ENCODE results near the gene SGO1.

SGO1 gene

GRCh38 chr3:20154928-20155327 lies 31.1 kb downstream of the SGO1 start:
- DNase-seq (ENCODE audit: low spot score) = no peak

DNA sequence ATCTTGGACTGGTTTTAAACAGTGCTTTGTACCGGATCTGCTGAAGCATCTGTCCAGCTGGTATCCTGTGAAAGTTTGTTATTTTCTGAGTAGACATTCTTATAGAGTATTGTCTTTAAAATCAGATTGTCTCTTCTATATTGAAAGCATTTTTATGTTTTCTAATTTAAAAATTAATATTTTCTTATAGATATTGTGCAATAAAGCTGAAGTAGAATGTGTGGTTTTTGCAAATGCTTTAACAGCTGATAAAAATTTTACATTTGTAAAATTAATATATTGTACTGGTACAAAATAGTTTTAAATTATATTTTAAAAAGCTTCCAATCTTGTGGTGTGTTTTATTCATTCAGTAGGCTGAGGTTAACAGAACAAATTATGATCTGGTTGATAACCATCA lies 31.9 kb downstream of the SGO1 start:
- no peak for DNase-seq (ENCODE audit: low spot score)

- no peak for DNase-seq (ENCODE audit: low spot score)
Observed at GRCh38 chr3:20148466-20148865, 37.5 kb downstream of the SGO1 start.

- DNase-seq (ENCODE audit: low spot score) = no peak
Observed at GRCh38 chr3:20147361-20147760, 38.6 kb downstream of the SGO1 start.

GRCh38 chr3:20146301-20146700 lies 39.7 kb downstream of the SGO1 start:
- DNase-seq (ENCODE audit: low spot score) = no peak

GRCh38 chr3:20145874-20146273 lies 40.1 kb downstream of the SGO1 start:
- no peak for DNase-seq (ENCODE audit: low spot score)

- DNase-seq (ENCODE audit: low spot score) = no peak
Observed at GRCh38 chr3:20143519-20143918, 42.5 kb downstream of the SGO1 start.

DNA sequence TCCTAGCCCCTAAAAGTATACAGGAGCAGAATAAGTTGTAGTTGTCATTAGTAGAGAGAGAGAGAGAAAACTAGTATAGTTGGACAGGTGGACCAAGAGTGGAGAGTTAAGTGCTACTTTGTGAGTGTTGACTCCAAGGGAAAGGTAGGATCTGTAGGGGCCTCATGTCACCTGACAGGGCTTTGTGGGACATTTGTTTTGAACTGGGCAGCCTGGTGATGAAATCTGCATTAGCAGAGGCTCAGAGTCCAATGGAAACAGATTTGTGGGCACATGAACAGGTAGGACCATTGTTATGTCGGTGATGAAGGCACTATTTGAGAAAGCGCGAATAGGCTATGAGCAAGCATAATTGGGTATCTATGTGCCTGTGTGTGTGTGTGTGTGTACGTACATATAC lies 43.5 kb downstream of the SGO1 start:
- DNase-seq (ENCODE audit: low spot score) = no peak

DNA sequence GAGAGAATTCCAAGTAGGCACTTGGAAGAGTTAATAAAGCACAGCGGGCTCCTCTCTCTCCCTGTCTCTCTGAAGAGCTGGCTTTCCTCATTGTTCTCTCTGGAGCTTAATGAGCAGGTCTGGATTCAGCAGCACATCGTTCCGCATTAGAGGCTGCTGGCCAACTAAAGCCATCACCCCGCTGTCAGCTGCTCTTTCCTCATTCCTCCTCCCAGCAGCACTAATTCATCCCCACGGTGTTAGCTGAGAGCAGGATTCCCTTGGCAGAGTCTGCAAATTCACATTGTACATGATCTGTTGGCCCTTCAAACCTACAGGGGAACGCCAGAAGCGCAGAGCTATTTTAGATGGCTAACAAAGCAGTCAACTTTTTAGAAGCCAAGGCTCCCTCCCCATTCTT lies 44.2 kb downstream of the SGO1 start:
- DNase-seq (ENCODE audit: low spot score) = peak; percentile 72

- no peak for DNase-seq (ENCODE audit: low spot score)
Observed at GRCh38 chr3:20141316-20141715, 44.7 kb downstream of the SGO1 start.

GRCh38 chr3:20140881-20141280 lies 45.1 kb downstream of the SGO1 start:
- DNase-seq (ENCODE audit: low spot score) = no peak

DNA sequence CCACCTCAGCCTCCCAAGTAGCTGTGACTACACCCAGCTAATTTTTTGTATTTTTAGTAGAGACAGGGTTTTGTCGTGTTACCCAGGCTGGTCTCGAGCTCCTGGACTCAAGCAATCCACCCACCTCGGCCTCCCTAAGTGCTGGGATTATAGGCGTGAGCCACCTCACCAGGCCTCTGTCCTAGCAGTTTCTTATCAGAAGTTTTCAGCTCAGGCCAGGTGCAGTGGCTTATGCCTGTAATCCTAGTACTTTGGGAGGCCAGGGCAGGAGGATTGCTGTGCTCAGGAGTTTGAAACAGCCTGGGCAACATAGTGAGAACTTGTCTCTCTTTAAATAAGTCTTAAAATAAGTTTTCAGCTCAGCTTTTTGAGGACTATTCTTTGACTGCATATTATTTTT lies 48.4 kb downstream of the SGO1 start:
- DNase-seq (ENCODE audit: low spot score) = no peak

DNA sequence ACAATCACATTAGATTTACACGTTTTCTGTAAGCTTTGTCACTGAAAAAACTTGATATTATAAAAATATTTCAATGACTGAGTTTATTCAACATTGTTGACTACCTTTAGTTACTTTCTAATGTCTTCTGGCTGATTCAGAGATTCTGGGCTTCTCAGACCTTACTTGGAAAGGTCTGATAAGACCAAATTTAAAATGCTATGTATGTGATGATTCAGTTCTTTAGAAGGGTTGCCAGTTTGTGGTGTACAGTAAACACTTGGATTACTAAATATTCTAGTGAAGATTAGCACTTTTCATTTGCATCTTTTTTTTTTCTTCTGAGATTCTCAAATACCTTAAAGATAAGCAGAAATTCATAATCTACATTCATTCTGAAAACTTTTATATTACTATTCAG lies 49.8 kb downstream of the SGO1 start:
- no peak for DNase-seq (ENCODE audit: low spot score)

DNA sequence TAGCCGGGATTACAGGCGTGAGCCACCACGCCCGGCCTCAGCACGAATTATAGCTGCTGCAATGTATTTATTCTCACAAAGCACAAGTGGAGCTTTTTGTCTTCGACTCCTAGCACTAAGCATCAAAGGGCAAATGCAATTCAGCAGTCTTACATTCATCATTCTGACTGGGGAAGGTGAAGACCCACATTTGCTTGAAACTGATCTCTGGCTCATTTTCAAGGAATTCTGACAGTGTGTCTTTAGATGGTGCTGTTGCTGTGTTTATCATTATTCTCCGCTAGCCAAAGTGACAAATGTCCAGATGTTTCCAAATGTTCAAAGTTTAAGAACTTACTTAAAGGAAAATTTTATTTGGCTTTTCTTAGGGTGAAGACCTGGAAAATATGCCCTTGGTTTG lies 55.9 kb downstream of the SGO1 start:
- no peak for DNase-seq (ENCODE audit: low spot score)

DNA sequence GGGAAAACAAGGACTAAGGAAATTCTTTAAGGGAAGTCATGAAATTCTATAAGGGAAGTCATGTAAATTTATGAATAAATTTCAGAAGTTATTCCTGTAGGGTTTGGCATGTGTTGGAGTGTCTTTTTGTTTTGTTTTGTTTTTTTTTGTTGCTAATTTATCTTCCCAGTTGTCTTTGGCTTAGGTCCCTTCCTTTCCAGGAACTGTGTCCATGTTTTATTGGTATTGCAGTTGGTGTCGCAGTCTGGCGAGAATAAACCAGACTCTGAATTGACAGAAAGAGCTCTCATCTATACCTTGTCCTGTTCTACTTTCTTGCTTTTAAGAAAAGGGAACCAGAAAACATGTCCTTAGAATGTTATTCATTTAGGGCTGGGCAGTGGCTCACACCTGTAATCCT lies 57.6 kb downstream of the SGO1 start:
- no peak for DNase-seq (ENCODE audit: low spot score)

DNA sequence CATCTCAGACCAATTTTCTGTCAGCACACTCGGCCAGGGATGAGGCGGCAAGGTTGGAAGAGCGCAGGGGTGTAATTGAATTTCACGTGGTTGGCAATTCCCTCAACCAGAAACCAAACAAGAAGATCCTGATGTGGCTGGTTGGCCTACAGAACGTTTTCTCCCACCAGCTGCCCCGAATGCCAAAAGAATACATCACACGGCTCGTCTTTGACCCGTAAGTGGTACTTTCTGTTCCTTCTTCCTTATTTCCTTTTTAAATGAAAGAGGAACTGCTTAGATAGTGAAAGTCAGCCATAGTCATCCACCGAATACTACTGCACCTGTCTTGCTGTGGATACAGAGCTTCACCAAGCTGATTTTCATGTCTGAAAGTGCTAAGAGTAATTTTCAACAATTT lies 60.1 kb downstream of the SGO1 start:
- DNase-seq (ENCODE audit: low spot score) = no peak

DNA sequence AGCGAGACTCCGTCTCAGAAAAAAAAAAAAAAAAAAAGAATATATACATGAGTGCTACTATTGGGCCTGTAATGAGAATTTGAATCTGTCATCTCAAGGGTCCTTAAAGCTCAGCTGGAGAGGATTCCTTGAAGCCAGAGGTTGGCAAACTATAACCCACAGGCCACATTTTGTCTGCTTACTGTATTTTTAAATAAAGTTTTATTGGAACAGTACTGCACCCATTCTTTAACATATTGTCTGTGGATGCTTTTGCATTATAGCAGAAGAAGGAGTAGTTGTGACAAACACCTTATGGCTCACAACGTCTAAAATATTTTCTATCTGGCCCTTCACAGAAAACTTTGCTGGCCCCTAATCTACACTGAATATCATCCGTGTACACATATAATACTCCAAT lies 60.7 kb downstream of the SGO1 start:
- no peak for DNase-seq (ENCODE audit: low spot score)

DNA sequence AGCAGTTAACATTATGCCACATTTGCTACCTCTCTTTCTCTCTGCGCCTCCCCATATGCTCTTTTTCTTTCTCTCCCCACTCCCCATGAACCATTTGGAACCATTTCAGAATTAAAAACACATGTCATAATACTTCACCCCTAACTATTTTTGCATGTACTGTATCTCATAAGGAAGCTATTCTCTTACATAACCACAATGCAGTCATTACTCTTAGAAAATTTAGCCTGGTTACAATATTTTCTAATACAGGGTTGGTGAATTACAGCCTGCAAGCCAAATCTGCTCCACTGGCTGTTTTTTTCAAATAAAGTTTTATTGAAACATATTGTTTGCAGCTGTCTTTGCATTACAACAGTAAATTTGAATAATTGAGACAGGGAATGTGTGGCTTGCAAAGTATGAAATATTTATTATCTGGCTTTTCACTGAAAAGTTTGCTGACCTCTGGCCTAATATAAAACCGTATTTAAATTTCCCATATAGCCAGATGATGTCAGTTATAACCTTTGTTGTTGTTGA lies 62.8 kb downstream of the SGO1 start:
- DNase-seq (ENCODE audit: low spot score) = no peak

DNA sequence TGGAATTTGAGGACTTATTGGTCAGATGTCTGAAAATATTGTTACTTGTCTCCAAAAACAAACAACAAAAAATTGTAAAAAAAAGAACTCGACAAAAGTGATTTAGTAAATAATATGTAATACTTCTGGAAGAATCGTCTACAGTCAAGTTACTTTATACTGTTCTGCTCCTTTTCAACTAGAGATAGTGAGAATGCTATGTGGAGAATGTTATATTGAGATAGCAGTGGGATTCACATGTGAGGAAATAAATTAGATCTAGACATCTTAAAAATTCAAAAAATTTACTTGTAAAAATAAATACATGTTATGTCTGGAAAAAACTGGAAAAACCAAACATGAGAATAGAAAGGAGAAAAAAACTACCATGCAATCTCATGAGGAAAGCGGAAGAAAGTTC lies 64.9 kb downstream of the SGO1 start:
- DNase-seq (ENCODE audit: low spot score) = no peak
